Measurements from ENCODE around the gene IZUMO1R.
"Not testable (repeated sequence)": the region's sequence is repeated elsewhere in the genome, so short reads cannot be mapped to it uniquely, and the experiment has no call there.

The IZUMO1R gene

DNA sequence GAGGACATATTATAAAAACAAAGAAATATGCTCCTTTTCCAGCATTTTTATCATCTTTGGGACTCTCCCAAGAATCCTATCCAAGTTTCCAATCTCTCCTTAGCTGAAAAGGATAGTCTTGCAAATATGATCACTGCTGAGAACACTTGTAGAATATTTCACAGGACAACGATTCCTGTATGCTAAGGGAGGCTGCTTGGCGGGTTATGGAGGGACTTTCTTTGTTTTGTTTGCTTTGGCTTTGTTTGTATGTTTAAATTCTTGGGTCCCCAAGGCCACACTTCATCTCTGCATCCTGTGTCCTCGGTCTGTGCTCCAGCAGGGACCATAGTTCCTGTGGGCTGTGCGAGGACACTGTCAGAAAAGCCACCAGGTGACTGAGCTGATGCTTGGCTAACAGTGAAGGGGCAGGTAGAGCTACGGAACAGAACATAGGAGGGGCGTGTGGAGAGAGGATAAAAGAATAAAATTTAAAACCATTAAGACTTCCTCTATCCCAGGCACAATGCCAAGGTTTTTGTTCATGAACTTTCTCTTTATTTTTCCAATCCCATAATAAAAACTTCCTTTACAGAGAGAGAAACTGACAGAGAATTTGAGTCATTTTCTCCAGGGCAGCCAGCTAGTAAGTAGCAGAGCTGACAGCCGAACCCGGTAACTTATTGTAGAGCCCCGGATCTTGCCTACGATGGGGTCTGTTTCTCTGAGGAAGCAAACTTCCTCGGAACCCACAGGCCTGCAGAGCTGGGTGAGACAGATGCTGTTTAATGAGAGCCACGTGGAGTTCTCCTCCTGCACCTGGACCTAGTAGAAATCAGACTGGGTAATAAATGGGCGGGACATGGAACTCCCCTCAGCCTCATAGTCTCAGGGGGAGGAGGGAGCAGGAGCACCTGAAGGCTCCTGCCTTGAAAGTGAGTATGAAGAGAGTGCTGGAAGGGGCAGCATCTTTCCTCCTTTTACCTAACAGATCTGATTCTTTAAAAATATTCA lies at the start of gene IZUMO1R:
TSS of gene IZUMO1R (plus strand) at position 615 of the 993 bp plus-strand sequence. CDS start 1,057 bp downstream, outside the sequence.
- no peak for DNase-seq

DNA sequence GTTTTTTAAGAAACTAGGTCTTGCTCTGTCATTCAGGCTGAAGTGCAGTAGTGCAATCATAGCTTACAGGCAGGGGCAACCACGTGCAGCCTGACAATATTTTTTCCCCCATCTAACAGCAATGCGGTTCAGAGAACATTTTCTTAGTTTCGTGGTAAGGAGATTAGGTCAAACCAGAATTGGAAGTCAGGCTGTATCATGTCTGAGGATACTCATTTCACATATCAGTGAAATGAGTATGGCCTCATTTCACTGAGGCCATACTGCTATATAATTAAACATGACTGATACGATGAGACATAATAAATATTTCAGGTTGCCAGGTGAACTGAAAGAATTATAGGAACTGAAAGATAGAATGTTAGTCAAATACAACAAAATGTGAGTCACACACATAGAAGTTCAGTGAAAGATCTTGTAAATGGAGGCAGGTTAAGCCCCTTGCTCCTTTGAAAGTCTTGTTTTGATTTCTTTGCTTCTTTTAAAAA lies 32.5 kb upstream of the IZUMO1R start:
- DNase-seq = no peak

GRCh38 chr11:94272738-94273313 lies 31.6 kb upstream of the IZUMO1R start:
- no peak for DNase-seq

GRCh38 chr11:94275961-94276360 lies 28.4 kb upstream of the IZUMO1R start:
- no peak for DNase-seq

DNA sequence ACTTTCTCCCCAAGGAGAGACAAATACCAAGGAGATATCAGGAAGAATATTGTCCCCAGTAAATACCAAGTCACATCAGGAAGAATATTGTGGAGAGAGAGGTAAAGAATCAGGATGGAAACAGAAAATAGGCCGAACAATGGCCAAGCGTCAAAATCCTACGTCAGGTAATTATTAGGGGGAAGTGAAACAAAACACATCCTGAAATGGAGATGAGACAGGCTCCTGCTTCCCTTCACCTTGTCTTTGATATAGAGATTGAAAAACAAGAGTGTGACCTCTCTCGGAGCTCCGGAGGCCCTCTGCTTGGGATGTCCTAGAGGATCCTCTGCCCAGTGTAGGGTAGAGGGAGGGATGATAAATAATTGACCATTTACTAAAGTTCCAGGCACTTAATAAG lies 27.4 kb upstream of the IZUMO1R start:
- DNase-seq = no peak

GRCh38 chr11:94278207-94278606 lies 26.2 kb upstream of the IZUMO1R start:
- DNase-seq = not testable (repeated sequence)

DNA sequence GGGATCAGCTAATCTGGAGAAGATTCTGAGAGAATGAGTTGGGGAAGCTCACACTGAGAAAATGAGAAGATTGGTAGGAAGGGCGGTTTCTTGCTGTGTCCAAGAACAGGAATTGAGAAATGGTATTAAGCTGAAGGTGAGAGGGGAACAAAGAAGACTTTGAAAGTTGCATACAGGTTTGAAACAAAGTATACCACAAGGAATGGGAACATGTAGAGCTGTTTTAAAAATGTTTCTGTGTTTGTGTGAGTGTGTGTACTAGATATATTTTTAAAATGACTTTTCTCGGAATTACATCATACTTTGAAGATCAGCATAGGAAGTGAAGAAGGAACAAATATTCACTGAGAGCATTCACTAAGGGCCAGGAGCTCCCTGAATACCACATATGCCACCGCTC lies 24.4 kb upstream of the IZUMO1R start:
- no peak for DNase-seq

DNA sequence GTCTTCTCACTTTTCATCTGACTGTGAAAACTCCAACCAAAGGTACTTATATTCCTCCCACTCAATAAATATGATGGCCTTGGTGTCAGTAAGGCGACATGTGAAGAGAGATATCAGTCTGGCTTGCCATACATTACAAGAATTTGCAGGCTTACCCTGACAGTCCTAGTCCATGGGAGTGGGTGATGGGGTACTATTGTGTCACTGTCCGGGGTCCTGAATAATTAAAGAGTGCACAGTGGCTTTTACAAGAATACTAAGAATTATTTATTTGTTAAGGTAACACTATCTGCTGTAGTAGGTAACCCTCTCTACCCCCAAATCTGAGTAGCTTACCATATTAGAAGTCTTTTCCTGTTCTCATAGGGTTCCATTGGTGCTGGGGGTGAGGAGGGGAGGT lies 23.1 kb upstream of the IZUMO1R start:
- DNase-seq = no peak

DNA sequence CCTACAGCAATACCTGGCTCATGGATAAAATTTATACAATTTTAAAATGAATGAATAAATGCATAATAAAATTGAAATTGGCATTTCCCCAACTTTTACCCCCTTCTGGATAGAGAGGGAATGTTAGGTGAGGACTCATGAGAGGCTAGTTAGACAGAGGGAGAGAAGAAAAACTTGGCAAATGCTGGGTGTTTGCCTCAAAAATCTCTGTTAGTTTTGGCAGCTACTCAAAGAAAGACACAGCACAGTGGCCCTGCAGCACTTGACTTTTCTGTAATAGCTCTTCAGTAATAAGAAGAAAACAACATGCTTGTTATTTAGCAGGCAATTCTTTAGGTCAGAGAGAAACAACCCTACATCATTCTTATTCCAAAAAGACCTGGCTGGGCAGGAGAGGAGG lies 20.7 kb upstream of the IZUMO1R start:
- no peak for DNase-seq

GRCh38 chr11:94295534-94295933 lies 8.8 kb upstream of the IZUMO1R start:
- no peak for DNase-seq

- DNase-seq = no peak
Observed at GRCh38 chr11:94297985-94298576, 6.3 kb upstream of the IZUMO1R start.

DNA sequence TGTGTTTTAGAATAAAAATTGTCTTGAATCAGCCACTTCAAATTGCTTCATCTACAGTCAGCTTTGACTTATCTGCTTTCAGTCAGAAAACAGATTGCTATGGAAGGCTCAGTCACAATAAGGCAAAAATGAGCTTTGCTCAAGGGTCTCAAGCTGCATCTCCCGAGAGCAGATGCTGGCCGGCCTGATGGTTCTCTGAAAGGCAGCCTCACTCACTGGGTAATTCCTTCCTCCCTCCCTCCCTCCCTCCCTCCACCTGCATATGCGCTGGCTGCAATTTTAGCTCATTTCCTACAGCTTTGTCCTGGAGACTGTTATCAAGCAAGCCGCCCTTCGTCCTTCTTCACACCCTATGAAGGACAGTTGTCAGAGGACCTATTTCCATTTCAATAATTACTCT lies 1.6 kb upstream of the IZUMO1R start:
- no peak for DNase-seq

- no peak for DNase-seq
Observed at GRCh38 chr11:94305146-94305545, 766 bp downstream of the IZUMO1R start.

GRCh38 chr11:94307101-94307791 lies 2.9 kb downstream of the IZUMO1R start:
- DNase-seq = no peak

- no peak for DNase-seq
Observed at GRCh38 chr11:94308024-94308423, 3.6 kb downstream of the IZUMO1R start.

DNA sequence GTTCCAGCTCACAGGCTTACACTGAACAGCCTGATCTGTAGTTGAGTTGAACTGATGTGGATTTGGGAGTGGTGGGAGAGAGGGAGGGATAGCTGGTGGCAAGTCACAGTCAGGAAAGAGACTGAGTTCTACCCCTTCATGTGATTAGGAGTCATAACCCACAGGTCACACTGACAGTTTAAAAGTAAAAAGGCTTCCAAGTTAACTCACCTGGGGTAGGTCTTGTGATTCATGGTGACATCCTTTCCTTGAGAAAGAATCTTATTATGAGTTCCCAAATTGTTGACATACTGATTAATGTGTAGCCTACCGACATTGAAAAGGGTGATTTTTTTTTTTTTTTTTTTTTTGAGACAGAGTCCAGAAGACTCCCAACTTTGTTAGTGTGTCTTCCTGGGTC lies 5.4 kb downstream of the IZUMO1R start:
- DNase-seq = no peak

DNA sequence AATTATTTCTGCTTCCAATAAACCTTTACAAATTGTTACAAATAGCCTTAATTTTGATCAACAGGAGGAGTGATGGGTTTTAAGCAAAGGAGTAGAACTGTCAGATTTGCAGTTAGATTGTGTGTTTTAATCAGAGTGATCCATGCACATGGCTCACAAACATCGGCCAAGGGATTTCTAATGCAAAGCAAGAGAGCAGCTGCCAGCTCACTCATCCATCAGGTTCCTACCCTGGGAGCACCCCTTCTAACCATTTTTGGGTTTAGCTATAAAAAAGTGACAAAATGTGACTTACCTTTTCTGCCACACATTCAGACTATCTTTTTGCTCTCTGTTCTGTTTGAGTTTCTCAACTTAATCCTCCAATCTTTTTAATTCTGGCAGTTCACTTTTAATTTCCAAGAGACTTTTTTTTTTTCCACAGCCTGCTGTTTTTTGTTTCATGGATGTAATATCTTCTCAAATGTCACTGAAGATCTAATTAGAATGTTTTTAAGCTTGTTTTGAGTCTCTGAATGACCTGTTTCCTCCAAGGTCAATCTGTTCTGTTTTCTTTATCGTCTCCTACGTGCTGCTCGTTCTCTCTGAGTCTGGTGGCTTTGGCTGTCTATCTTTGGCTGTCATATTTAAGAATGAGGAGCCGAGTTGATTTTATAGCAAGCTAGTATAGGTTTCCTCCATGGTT lies 6.0 kb downstream of the IZUMO1R start:
- DNase-seq = no peak

GRCh38 chr11:94312339-94312738 lies 8.0 kb downstream of the IZUMO1R start:
- no peak for DNase-seq

- no peak for DNase-seq
Observed at GRCh38 chr11:94314064-94314463, 9.7 kb downstream of the IZUMO1R start.

DNA sequence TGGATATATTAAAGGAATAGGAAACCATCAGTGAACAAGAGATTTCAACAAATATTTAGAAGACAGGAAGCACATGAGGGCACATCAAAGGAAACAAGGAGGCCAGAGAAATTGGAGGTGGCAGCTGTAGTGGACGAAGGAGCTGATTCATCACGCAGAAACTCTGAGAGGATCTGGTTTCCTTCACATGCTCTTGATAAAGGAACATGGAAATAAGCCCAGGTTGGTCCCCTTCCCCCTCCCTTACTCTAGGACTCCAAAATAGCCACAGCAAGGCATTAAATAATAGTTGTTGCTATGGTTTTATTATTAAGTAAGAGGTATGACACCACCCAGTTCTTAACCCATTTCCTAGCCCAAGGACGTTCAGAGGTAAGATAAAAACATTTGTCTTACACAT lies 11.3 kb downstream of the IZUMO1R start:
- no peak for DNase-seq

- no peak for DNase-seq
Observed at GRCh38 chr11:94322501-94322900, 18.1 kb downstream of the IZUMO1R start.

DNA sequence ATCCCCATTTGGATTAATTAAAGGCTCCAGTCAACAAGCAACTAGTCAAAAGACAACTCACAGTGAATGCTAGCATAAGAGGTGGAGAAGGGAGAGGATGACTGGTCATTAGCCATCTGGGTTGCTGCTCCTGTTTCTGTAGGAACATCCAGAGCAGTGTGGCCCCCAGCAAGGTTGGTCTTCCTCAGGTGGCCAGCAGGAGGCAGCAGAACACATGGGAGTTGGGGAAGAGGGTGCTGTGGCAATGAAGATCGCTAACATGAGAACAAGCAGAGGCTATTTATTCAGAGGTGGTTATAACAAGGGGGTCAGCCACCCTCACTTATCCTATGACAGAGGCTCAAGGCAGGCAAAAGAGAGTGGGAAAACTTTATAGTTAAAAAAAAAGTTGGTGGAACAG lies 21.3 kb downstream of the IZUMO1R start:
- peak; percentile 52 for DNase-seq

All from CD4-positive, alpha-beta T cell treated with Interleukin-12 subunit alpha and Interleukin-12 subunit beta, for 1 hour (primary cell).